Heart right ventricle (tissue), 16 donors: Measurements from ENCODE around the gene RGMA. TPM values are rescaled to one million over a fixed set of nuclear protein-coding genes. Genes with fewer than 3 reads are reported as not detected.
A peak's percentile ranks its signal among the peaks of the same experiment; 100 is the strongest.
"Not testable (repeated sequence)": the region's sequence is repeated elsewhere in the genome, so short reads cannot be mapped to it uniquely, and the experiment has no call there.

ENCODE experiments used
- ATAC-seq, 8 donors: fragments of 200-7000 bp; cut with Tn5 transposase; one replicate each; pipeline ENCODE4 v1.9.1; 2020; ENCODE audit warnings: mild to moderate bottlenecking in 8 of 8, moderate library complexity in 8 of 8, moderate number of reproducible peaks in 1 of 8
- DNase-seq, 2 donors: peaks; one replicate each; pipeline ENCODE4 v3.0.0-alpha.2; 2020
- H3K27ac ChIP-seq, 10 donors: fragments of 200-600 bp; sonication (generic) in 2 of 10; one replicate each; pipeline versions ENCODE4 v1.5.0 to v1.8.0; 2020 to 2022; ENCODE audit warnings: mild to moderate bottlenecking in 3 of 10
- H3K27me3 ChIP-seq, 7 donors: fragments of 200-600 bp; one replicate each; pipeline ENCODE4 v1.8.0; 2021 to 2022; ENCODE audit warnings: mild to moderate bottlenecking in 2 of 7
- H3K36me3 ChIP-seq, 9 donors: fragments of 200-600 bp; sonication (generic) in 1 of 9; one replicate each; pipeline versions ENCODE4 v1.5.0 to v1.8.0; 2020 to 2022; ENCODE audit warnings: mild to moderate bottlenecking in 2 of 9
- H3K4me1 ChIP-seq, 9 donors: fragments of 200-600 bp; sonication (generic) in 1 of 9; one replicate each; pipeline versions ENCODE4 v1.5.0 to v1.8.0; 2020 to 2022; ENCODE audit warnings: mild to moderate bottlenecking in 4 of 9
- H3K4me3 ChIP-seq, 10 donors: fragments of 200-600 bp; sonication (generic) in 2 of 10; one replicate each; pipeline versions ENCODE4 v1.5.0 to v1.8.0; 2020 to 2022; ENCODE audit warnings: mild to moderate bottlenecking in 7 of 10, moderate library complexity in 2 of 10
- H3K9me3 ChIP-seq, 11 donors: fragments of 200-600 bp in 10 of 11; sonication (generic) in 2 of 11; one replicate each; pipeline versions ENCODE4 v1.5.0 to v1.8.0; 2013 to 2022; ENCODE audit warnings: mild to moderate bottlenecking in 2 of 11, control low read depth in 1 of 11, moderate library complexity in 1 of 11
- WGBS, 2 donors: extraction: QIAGEN DNeasy Blood & Tissue Kit; methylation state at CpG; one replicate each; pipeline ENCODE4 v1.1.7; 2013; ENCODE audit warnings: inconsistent platforms in 1 of 2; 5-methylcytosine and 5-hydroxymethylcytosine counted together
- intact Hi-C, 10 donors: fragments of 100-400 bp; cut with DNase I; formaldehyde crosslinking; loops; one replicate each; pipeline versions ENCODE4 v1.11.1 to v1.14.2; 2022
- polyA plus RNA-seq, 2 donors: library from polyadenylated mRNA; stranded (reverse); fragments of 200-250 nt; gene quantifications; one replicate each; pipeline ENCODE4 v1.2.3, GENCODE V29; 2013
- total RNA-seq, 10 donors: library from RNA; stranded (reverse); fragmentation: NEBNext Ultra II Directional in 3 of 10; extraction: Animal tissue kit (Norgen Biotek cat#: 25700) in 3 of 10; gene quantifications; one replicate each; pipeline versions ENCODE4 v1.2.1 to v1.2.4, GENCODE V29; 2021 to 2023
- TF ChIP-seq, protein P1 (sequence below), 9 donors: fragments of 200-600 bp; sonication (generic) in 2 of 9; IDR thresholded peaks; one replicate each; pipeline versions ENCODE4 v1.5.0 to v1.8.0; 2021 to 2022; ENCODE audit warnings: antibody characterized with exemption in 9 of 9, mild to moderate bottlenecking in 5 of 9, moderate library complexity in 1 of 9
- donor health status: Arrhythmogenic right ventricular cardiomyopathy.
- donor health status: ischemic (EF 13 %, LVEDD 7.1; RV severe dilation, severe dysfunction).
- donor health status: healthy with polysubstance abuse.
- donor health status: DM: no; HTN: yes; CAD: no.
- donor health status: DM: no; HTN: no; CAD: no.
- donor health status: ischemic (EF 25% LVEDD 6.9; RV normal size, moderate dysfunction).
- donor health status: ischemic (EF 25% LVEDD 5.7; RV mildly dilated, moderate dysfunction).
- donor health status: healthy.
- donor health status: DM: yes; HTN: yes; CAD: no.
- donor health status: Ischemic cardiomyopathy.
- donor health status: ischemic (EF 35%, LVEDD 5.7; RV mildly dilated, moderate dysfunction).
- donor health status: nonischemic (EF 11% LVEDD 7.7; RV severe dilation, severe dysfunction).
- donor health status: DM: yes; HTN: yes; CAD: no.
- donor health status: PGD.
- donor health status: ischemic (EF 29% LVEDD 5.4; RV normal size, mild dysfunction).
- donor health status: nonischemic (EF 23%, LVEDD 6.1; RV moderate dilation, normal function).

RGMA gene
- total and polyA plus RNA-seq, 12 donors: 4.9 to 33.8 (median 10.7) TPM

GRCh38 chr15:93063796-93064690, 25.0 kb downstream of the RGMA start:
- H3K27ac ChIP-seq: peak overlapping the region in 1 of 10 donors; percentile 3
- H3K27me3 ChIP-seq: no peaks in the 10 kb centered on the region
- no peaks in the 10 kb centered on the region for H3K9me3 ChIP-seq
- H3K4me1 ChIP-seq: peaks cover 7 to 81% (median 40%) of the 10 kb centered on the region in 9 donors
- TF ChIP-seq, protein P1, sequence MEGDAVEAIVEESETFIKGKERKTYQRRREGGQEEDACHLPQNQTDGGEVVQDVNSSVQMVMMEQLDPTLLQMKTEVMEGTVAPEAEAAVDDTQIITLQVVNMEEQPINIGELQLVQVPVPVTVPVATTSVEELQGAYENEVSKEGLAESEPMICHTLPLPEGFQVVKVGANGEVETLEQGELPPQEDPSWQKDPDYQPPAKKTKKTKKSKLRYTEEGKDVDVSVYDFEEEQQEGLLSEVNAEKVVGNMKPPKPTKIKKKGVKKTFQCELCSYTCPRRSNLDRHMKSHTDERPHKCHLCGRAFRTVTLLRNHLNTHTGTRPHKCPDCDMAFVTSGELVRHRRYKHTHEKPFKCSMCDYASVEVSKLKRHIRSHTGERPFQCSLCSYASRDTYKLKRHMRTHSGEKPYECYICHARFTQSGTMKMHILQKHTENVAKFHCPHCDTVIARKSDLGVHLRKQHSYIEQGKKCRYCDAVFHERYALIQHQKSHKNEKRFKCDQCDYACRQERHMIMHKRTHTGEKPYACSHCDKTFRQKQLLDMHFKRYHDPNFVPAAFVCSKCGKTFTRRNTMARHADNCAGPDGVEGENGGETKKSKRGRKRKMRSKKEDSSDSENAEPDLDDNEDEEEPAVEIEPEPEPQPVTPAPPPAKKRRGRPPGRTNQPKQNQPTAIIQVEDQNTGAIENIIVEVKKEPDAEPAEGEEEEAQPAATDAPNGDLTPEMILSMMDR (IDR thresholded peaks at IDR 0.05): no peak
- H3K36me3 ChIP-seq: peaks cover 0 to 11% (median 0%) of the 10 kb centered on the region in 9 donors
- no peak for ATAC-seq
- no peak overlapping the region for H3K4me3 ChIP-seq
- WGBS, 2 donors: 77 to 86% methylated on average over 23 of the region's 23 CpGs
- intact Hi-C loops: no loop called here
- DNase-seq: no peak

- Histone ChIP-seq H3K36me3 (peaks cover 0 to 11% (median 0%) of the 10 kb centered on the region in 9 donors), H3K4me3 (no peak overlapping the region), H3K4me1 (peaks cover 7 to 73% (median 40%) of the 10 kb centered on the region in 9 donors), H3K27me3 (no peaks in the 10 kb centered on the region), H3K9me3 (no peaks in the 10 kb centered on the region), H3K27ac (peak overlapping the region in 1 of 10 donors; percentile 3)
- ATAC-seq: peak in 5 of 8 donors; percentile 8 to 41 (median 11)
- 43 to 46% methylated on average over 8 of the region's 8 CpGs for WGBS, 2 donors
- TF ChIP-seq, protein P1 (IDR thresholded peaks at IDR 0.05): no peak
- no peak for DNase-seq
- intact Hi-C loops: no loop called here
Observed at GRCh38 chr15:93063262-93063671, 25.7 kb downstream of the RGMA start.

GRCh38 chr15:93062628-93063261, 26.3 kb downstream of the RGMA start:
- H3K27me3 ChIP-seq, H3K9me3 ChIP-seq, DNase-seq, intact Hi-C loops, H3K27ac ChIP-seq: not testable (repeated sequence)
- WGBS, 2 donors: 32 to 45% methylated on average over 11 of the region's 13 CpGs
- ATAC-seq: peak in 7 of 8 donors; percentile 23 to 69 (median 53)
- Histone ChIP-seq H3K4me1 (peaks cover 7 to 69% (median 34%) of the 10 kb centered on the region in 9 donors), H3K36me3 (peaks cover 0 to 11% (median 0%) of the 10 kb centered on the region in 9 donors), H3K4me3 (peak overlapping the region in 3 of 10 donors; percentile 8 to 28 (median 15))
- TF ChIP-seq, protein P1 (IDR thresholded peaks at IDR 0.05): peak in 2 of 9 donors; percentile 6 to 14
